Measurements from ENCODE around the gene HES2. TPM values are rescaled to one million over a fixed set of nuclear protein-coding genes. Genes with fewer than 3 reads are reported as not detected.

Gene HES2
- total RNA-seq, 1 donor from 2014 or later = not detected

Other genes with a start within 250 kb of the HES2 start
- gene CHD5, start 239.6 kb downstream of the HES2 start, total RNA-seq = 0.31 and 0.49 TPM in 2 replicates
- gene RPL22, start 220.3 kb downstream of the HES2 start, total RNA-seq = 614 and 621 TPM in 2 replicates
- gene RNF207, start 213.8 kb downstream of the HES2 start, total RNA-seq = 3.3 and 4.1 TPM in 2 replicates
- 14.8 and 15.7 TPM in 2 replicates for gene ICMT, start 184.0 kb downstream of the HES2 start, total RNA-seq
- gene HES3, start 175.7 kb downstream of the HES2 start, total RNA-seq = not detected in 2 replicates
- gene GPR153, start 158.8 kb downstream of the HES2 start, total RNA-seq = 0.12 and 0.22 TPM in 2 replicates
- gene ACOT7, start 26.2 kb downstream of the HES2 start, total RNA-seq = 12.3 and 12.7 TPM in 2 replicates
- 0.18 TPM in 1 of 2 replicates, not detected in the other for gene ESPN, start 4.9 kb upstream of the HES2 start, total RNA-seq
- gene TNFRSF25, start 46.3 kb upstream of the HES2 start, total RNA-seq = 2.5 and 2.8 TPM in 2 replicates
- 0.22 and 0.27 TPM in 2 replicates for gene PLEKHG5, start 71.7 kb upstream of the HES2 start, total RNA-seq
- 43.6 and 58.6 TPM in 2 replicates for gene NOL9, start 134.6 kb upstream of the HES2 start, total RNA-seq
- gene TAS1R1, start 135.4 kb upstream of the HES2 start, total RNA-seq = not detected in 2 replicates
- 53.2 and 53.8 TPM in 2 replicates for gene ZBTB48, start 160.1 kb upstream of the HES2 start, total RNA-seq
- gene KLHL21, start 182.9 kb upstream of the HES2 start, total RNA-seq = 14.6 and 15.9 TPM in 2 replicates
- 5.4 and 6.1 TPM in 2 replicates for gene PHF13, start 193.8 kb upstream of the HES2 start, total RNA-seq
- gene THAP3, start 204.9 kb upstream of the HES2 start, total RNA-seq = 16.2 and 21.3 TPM in 2 replicates

All from activated B cell treated with CpG ODN at 0.5 μM for 24 hours (primary cell).